GM12891 (cell line): ENCODE measurements around the gene ARHGAP21.

ENCODE experiments used
- DNase-seq: peaks from one replicate; pipeline ENCODE4 v3.0.0; 2011; ENCODE audit warnings: low spot score; ENCODE audit not compliant: insufficient read length
- FAIRE-seq: peaks from 2 replicates; lab custom pipeline; 2011; peaks lifted over from hg19 to GRCh38; lab: Jason Lieb, UNC
- PAX5 ChIP-seq: IDR thresholded peaks from 2 replicates; pipeline ENCODE4 v1.6.1; 2011; ENCODE audit warnings: low read length, moderate library complexity, mild to moderate bottlenecking; ENCODE audit not compliant: insufficient read depth, severe bottlenecking
- POLR2A ChIP-seq: IDR thresholded peaks from 2 replicates; pipeline ENCODE4 v1.6.1; 2011; ENCODE audit warnings: low read depth, low read length, control low read depth
- POLR2AphosphoS5 ChIP-seq: IDR thresholded peaks from 2 replicates; pipeline ENCODE4 v1.6.1; 2011; ENCODE audit warnings: low read depth, low read length, control low read depth
- POU2F2 ChIP-seq: IDR thresholded peaks from 2 replicates; pipeline ENCODE4 v1.6.1; 2011; ENCODE audit warnings: low read depth, mild to moderate bottlenecking, control low read depth, low read length, moderate library complexity
- SPI1 ChIP-seq: IDR thresholded peaks from 2 replicates; pipeline ENCODE4 v1.6.1; 2011; ENCODE audit warnings: low read depth, low read length, control low read depth
- TAF1 ChIP-seq: IDR thresholded peaks from 2 replicates; pipeline ENCODE4 v1.6.1; 2011; ENCODE audit warnings: low read depth, low read length, control low read depth

ARHGAP21 gene

GRCh38 chr10:24545585-24545984 lies 178.1 kb downstream of the ARHGAP21 start:
- FAIRE-seq (no peak), DNase-seq (no peak)
- TF ChIP-seq POLR2A, result no peak
- no peak for TF ChIP-seq POLR2AphosphoS5
- TF ChIP-seq TAF1, result no peak
- no peak for TF ChIP-seq PAX5
- TF ChIP-seq POU2F2, result no peak
- no peak for TF ChIP-seq SPI1

GRCh38 chr10:24544776-24545175 lies 178.9 kb downstream of the ARHGAP21 start:
- TF ChIP-seq POLR2A (no peak), POU2F2 (no peak), POLR2AphosphoS5 (no peak), TAF1 (no peak), SPI1 (no peak), PAX5 (no peak)
- FAIRE-seq, result no peak
- DNase-seq, result no peak

DNA sequence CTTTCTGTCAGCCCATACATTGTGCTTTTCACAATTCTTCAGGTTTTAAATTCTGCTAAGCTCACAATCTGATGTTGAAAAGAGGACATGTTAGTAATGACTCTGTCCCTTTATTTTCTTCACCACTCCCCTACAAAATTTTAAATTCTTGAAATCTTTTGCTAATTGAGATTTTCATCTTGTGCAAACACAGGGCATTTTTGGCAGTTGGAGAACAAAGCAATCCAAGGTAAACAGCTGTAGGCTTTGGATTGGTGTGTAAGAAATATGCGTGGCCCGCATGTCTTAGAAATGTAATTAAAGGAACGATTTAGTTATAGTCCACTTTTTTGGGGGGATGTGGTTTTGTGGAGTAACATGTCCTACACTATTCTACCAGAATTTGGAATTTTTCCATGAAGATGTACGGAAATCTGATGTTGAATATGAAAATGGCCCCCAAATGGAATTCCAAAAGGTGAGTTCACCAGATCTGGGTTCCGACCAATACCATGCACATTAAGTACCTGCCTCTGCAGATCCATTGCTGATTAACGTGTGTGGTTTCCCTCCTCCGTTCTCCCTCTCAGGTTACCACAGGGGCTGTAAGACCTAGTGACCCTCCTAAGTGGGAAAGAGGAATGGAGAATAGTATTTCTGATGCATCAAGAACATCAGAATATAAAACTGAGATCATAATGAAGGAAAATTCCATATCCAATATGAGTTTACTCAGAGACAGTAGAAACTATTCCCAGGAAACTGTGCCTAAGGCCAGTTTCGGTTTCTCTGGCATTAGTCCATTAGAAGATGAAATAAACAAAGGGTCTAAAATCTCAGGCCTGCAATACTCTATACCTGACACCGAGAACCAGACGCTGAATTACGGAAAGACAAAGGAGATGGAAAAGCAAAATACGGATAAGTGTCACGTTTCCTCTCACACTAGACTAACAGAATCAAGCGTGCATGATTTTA lies 181.1 kb downstream of the ARHGAP21 start:
- FAIRE-seq, result no peak
- no peak for DNase-seq
- TF ChIP-seq SPI1 (no peak), TAF1 (no peak), POLR2AphosphoS5 (no peak), POLR2A (no peak), PAX5 (no peak), POU2F2 (no peak)

DNA sequence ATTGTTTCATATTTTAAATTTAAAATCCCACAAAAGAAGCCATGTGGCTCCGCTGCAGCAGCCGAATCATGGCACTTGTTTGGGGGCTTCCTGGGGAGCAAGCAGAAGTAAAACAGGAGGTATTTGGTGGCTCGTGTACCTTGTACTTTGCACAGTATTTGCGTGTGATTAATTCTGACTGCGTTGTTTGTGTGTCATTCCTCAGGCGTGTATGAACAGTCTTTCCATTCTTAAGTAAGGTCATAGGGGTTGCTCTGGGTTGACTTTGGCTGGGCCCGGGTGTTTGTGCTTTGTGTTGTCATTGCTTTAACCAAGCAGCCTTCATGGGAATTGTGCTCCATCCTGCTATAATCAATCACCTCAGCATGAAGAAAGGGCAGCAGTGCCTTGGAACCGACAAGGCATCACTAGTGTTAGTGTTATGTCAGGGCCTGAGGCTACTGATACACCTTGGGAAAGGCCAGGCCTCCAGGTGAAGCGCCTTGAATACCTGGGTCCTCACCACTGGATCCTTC lies 182.4 kb downstream of the ARHGAP21 start:
- TF ChIP-seq SPI1, result no peak
- TF ChIP-seq TAF1, result no peak
- TF ChIP-seq PAX5, result no peak
- TF ChIP-seq POLR2A, result no peak
- TF ChIP-seq POU2F2, result no peak

GRCh38 chr10:24536636-24537035 lies 187.1 kb downstream of the ARHGAP21 start:
- FAIRE-seq, result no peak
- TF ChIP-seq POLR2AphosphoS5, result no peak
- no peak for TF ChIP-seq POU2F2
- TF ChIP-seq PAX5, result no peak
- no peak for TF ChIP-seq TAF1
- no peak for TF ChIP-seq POLR2A
- no peak for TF ChIP-seq SPI1
- DNase-seq, result no peak

More for the DNA sequence above, 182.4 kb downstream of the ARHGAP21 start:
- DNase-seq (no peak), FAIRE-seq (no peak)

DNA sequence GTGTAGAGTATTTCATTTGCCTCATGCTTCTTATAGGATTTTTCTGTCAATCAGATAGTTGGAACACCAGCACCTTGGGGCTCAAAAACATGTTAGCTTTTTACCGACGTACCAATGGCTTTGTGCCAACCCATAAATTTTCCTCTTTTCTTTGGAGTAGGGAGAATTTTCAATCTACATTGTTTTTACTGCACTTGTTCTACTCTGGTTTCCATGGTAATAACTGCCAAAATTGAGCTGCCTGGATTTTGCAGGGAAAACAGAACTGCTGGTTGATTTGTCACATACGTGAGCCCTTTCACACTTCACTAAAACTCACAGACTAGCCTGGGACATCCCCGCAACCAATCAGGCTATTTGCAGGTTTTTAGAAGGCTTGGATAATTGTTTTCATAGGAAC lies 189.7 kb downstream of the ARHGAP21 start:
- FAIRE-seq, result no peak
- TF ChIP-seq TAF1 (no peak), POLR2AphosphoS5 (no peak), POU2F2 (no peak), POLR2A (no peak), SPI1 (no peak), PAX5 (no peak)
- no peak for DNase-seq
